Mucosa of rectum (tissue), 2 donors: ENCODE measurements around the gene NRXN3.

Source experiments
- H3K27ac ChIP-seq, 2 donors: one replicate each; pipeline ENCODE4 v1.7.0; 2013; ENCODE audit warnings: inconsistent platforms in 2 of 2, low read depth in 2 of 2, low read length in 2 of 2
- H3K27me3 ChIP-seq, 2 donors: one replicate each; pipeline ENCODE4 v1.7.0; 2013; ENCODE audit warnings: low read length in 2 of 2; ENCODE audit not compliant: control insufficient read depth in 2 of 2, insufficient read depth in 2 of 2
- H3K36me3 ChIP-seq, 2 donors: one replicate each; pipeline ENCODE4 v1.7.0; 2013; ENCODE audit warnings: low read length in 2 of 2; ENCODE audit not compliant: control insufficient read depth in 2 of 2, insufficient read depth in 2 of 2
- H3K4me1 ChIP-seq, 2 donors: one replicate each; pipeline ENCODE4 v1.7.0; 2013; ENCODE audit warnings: low read length in 2 of 2, mild to moderate bottlenecking in 1 of 2; ENCODE audit not compliant: control insufficient read depth in 2 of 2, insufficient read depth in 2 of 2
- H3K4me3 ChIP-seq, 2 donors: one replicate each; pipeline ENCODE4 v1.7.0; 2013; ENCODE audit warnings: low read length in 2 of 2
- H3K9ac ChIP-seq, 2 donors: one replicate each; pipeline ENCODE4 v1.7.0; 2013; ENCODE audit warnings: low read length in 2 of 2, low read depth in 1 of 2, mild to moderate bottlenecking in 1 of 2
- H3K9me3 ChIP-seq, 2 donors: one replicate each; pipeline ENCODE4 v1.7.0; 2013; ENCODE audit warnings: low read length in 2 of 2; ENCODE audit not compliant: control insufficient read depth in 2 of 2
- donor health status: healthy.
- donor health status: Normal muscosa, but diverticular disease.

The NRXN3 gene

GRCh38 chr14:79861111-79861510, 1690.9 kb downstream of the NRXN3 start:
- Histone ChIP-seq H3K27me3 (no peaks in the 10 kb centered on the region), H3K4me1 (no peaks in the 10 kb centered on the region), H3K36me3 (no peaks in the 10 kb centered on the region), H3K27ac (no peak overlapping the region), H3K9me3 (no peaks in the 10 kb centered on the region), H3K9ac (no peak overlapping the region), H3K4me3 (no peak overlapping the region)

- Histone ChIP-seq H3K9me3 (no peaks in the 10 kb centered on the region), H3K4me1 (no peaks in the 10 kb centered on the region), H3K4me3 (no peak overlapping the region), H3K9ac (no peak overlapping the region), H3K27me3 (no peaks in the 10 kb centered on the region), H3K27ac (no peak overlapping the region), H3K36me3 (no peaks in the 10 kb centered on the region)
Measured at GRCh38 chr14:79862045-79862444, 1691.9 kb downstream of the NRXN3 start.

GRCh38 chr14:79871136-79871535, 1701.0 kb downstream of the NRXN3 start:
- H3K27me3 ChIP-seq, result no peaks in the 10 kb centered on the region
- H3K4me3 ChIP-seq, result no peak overlapping the region
- H3K36me3 ChIP-seq, result no peaks in the 10 kb centered on the region
- no peak overlapping the region for H3K9ac ChIP-seq
- H3K27ac ChIP-seq, result no peak overlapping the region
- no peaks in the 10 kb centered on the region for H3K4me1 ChIP-seq
- no peaks in the 10 kb centered on the region for H3K9me3 ChIP-seq

GRCh38 chr14:79878229-79878628, 1708.1 kb downstream of the NRXN3 start:
- no peak overlapping the region for H3K27ac ChIP-seq
- H3K9ac ChIP-seq, result no peak overlapping the region
- H3K4me3 ChIP-seq, result no peak overlapping the region
- H3K9me3 ChIP-seq, result no peaks in the 10 kb centered on the region
- no peaks in the 10 kb centered on the region for H3K27me3 ChIP-seq
- H3K36me3 ChIP-seq, result no peaks in the 10 kb centered on the region
- H3K4me1 ChIP-seq, result no peaks in the 10 kb centered on the region

GRCh38 chr14:79878785-79879184, 1708.6 kb downstream of the NRXN3 start:
- H3K27me3 ChIP-seq, result no peaks in the 10 kb centered on the region
- no peaks in the 10 kb centered on the region for H3K36me3 ChIP-seq
- H3K4me3 ChIP-seq, result no peak overlapping the region

GRCh38 chr14:79881299-79881698, 1711.1 kb downstream of the NRXN3 start:
- H3K27ac ChIP-seq, result no peak overlapping the region
- H3K27me3 ChIP-seq, result no peaks in the 10 kb centered on the region
- no peaks in the 10 kb centered on the region for H3K9me3 ChIP-seq
- no peak overlapping the region for H3K9ac ChIP-seq
- no peaks in the 10 kb centered on the region for H3K4me1 ChIP-seq
- H3K4me3 ChIP-seq, result no peak overlapping the region
- H3K36me3 ChIP-seq, result no peaks in the 10 kb centered on the region

More at GRCh38 chr14:79878785-79879184, 1708.6 kb downstream of the NRXN3 start:
- H3K9ac ChIP-seq, result no peak overlapping the region
- H3K27ac ChIP-seq, result no peak overlapping the region
- H3K4me1 ChIP-seq, result no peaks in the 10 kb centered on the region
- no peaks in the 10 kb centered on the region for H3K9me3 ChIP-seq

- no peak overlapping the region for H3K27ac ChIP-seq
- no peak overlapping the region for H3K9ac ChIP-seq
- H3K4me3 ChIP-seq, result no peak overlapping the region
- H3K27me3 ChIP-seq, result no peaks in the 10 kb centered on the region
- no peaks in the 10 kb centered on the region for H3K9me3 ChIP-seq
- H3K4me1 ChIP-seq, result no peaks in the 10 kb centered on the region
- H3K36me3 ChIP-seq, result no peaks in the 10 kb centered on the region
Measured at GRCh38 chr14:79890527-79890926, 1720.4 kb downstream of the NRXN3 start.

- Histone ChIP-seq H3K9me3 (no peaks in the 10 kb centered on the region), H3K36me3 (no peaks in the 10 kb centered on the region), H3K4me3 (no peak overlapping the region), H3K9ac (no peak overlapping the region), H3K27ac (no peak overlapping the region), H3K4me1 (peaks cover 0 to 3% of the 10 kb centered on the region in 2 donors), H3K27me3 (no peaks in the 10 kb centered on the region)
Measured at GRCh38 chr14:79896009-79896408, 1725.8 kb downstream of the NRXN3 start.

GRCh38 chr14:79899610-79900009, 1729.4 kb downstream of the NRXN3 start:
- Histone ChIP-seq H3K27ac (no peak overlapping the region), H3K27me3 (no peaks in the 10 kb centered on the region), H3K9ac (no peak overlapping the region), H3K9me3 (no peaks in the 10 kb centered on the region), H3K4me1 (peaks cover 0 to 3% of the 10 kb centered on the region in 2 donors), H3K4me3 (no peak overlapping the region), H3K36me3 (no peaks in the 10 kb centered on the region)

GRCh38 chr14:79904497-79904896, 1734.3 kb downstream of the NRXN3 start:
- no peaks in the 10 kb centered on the region for H3K36me3 ChIP-seq
- no peak overlapping the region for H3K27ac ChIP-seq
- H3K27me3 ChIP-seq, result no peaks in the 10 kb centered on the region
- no peak overlapping the region for H3K9ac ChIP-seq
- no peaks in the 10 kb centered on the region for H3K9me3 ChIP-seq
- H3K4me3 ChIP-seq, result no peak overlapping the region
- no peaks in the 10 kb centered on the region for H3K4me1 ChIP-seq

- Histone ChIP-seq H3K36me3 (no peaks in the 10 kb centered on the region), H3K9me3 (no peaks in the 10 kb centered on the region), H3K4me1 (no peaks in the 10 kb centered on the region), H3K9ac (no peak overlapping the region), H3K27me3 (no peaks in the 10 kb centered on the region), H3K4me3 (no peak overlapping the region), H3K27ac (no peak overlapping the region)
Measured at GRCh38 chr14:79906994-79907393, 1736.8 kb downstream of the NRXN3 start.
